PC-9 (cell line): Measurements from ENCODE around the gene SH3TC1.

ENCODE experiments used
- CTCF ChIP-seq: fragments of 200-600 bp; sonication (generic); conservative IDR thresholded peaks from 2 replicates; pipeline ENCODE4 v1.6.1; 2017; ENCODE audit warnings: mixed run types, antibody characterized with exemption, mild to moderate bottlenecking, moderate library complexity
- EZH2 ChIP-seq: fragments of 200-600 bp; sonication (generic); IDR thresholded peaks from 2 replicates; pipeline ENCODE4 v1.8.0; 2017; ENCODE audit warnings: antibody characterized with exemption, low read depth

GRCh38 chr4:8208565-8208964, 9.5 kb downstream of the SH3TC1 start:
- TF ChIP-seq CTCF (no peak), EZH2 (no peak)
